GM18502 (cell line): ENCODE results near the gene QRFPR.
"Not testable (repeated sequence)": the region's sequence is repeated elsewhere in the genome, so short reads cannot be mapped to it uniquely, and the experiment has no call there.

Experiments
- ATAC-seq: cut with Tn5 transposase; IDR thresholded peaks from one replicate; pipeline ENCODE4 v1.9.1; 2021; ENCODE audit warnings: mild to moderate bottlenecking; ENCODE audit not compliant: unreplicated experiment, poor library complexity

QRFPR gene

GRCh38 chr4:121380776-121381462 is at the start of gene QRFPR:
Gene QRFPR (minus strand): TSS chr4:121381018. CDS start chr4:121380647, 371 bp downstream.
- ATAC-seq, result no peak

GRCh38 chr4:121428721-121429120 is 47.9 kb upstream of the QRFPR start:
- no peak for ATAC-seq

- ATAC-seq, result no peak
Measured at GRCh38 chr4:121421594-121421993, 40.8 kb upstream of the QRFPR start.

- no peak for ATAC-seq
Measured at GRCh38 chr4:121411151-121411744, 30.4 kb upstream of the QRFPR start.

- not testable (repeated sequence) for ATAC-seq
Measured at GRCh38 chr4:121408567-121408966, 27.7 kb upstream of the QRFPR start.

- ATAC-seq, result no peak
Measured at GRCh38 chr4:121400632-121401031, 19.8 kb upstream of the QRFPR start.

GRCh38 chr4:121397941-121398601 is 17.3 kb upstream of the QRFPR start:
- ATAC-seq, result no peak

GRCh38 chr4:121397434-121397833 is 16.6 kb upstream of the QRFPR start:
- no peak for ATAC-seq

- ATAC-seq, result no peak
Measured at GRCh38 chr4:121392426-121393086, 11.7 kb upstream of the QRFPR start.

- no peak for ATAC-seq
Measured at GRCh38 chr4:121390335-121390734, 9.5 kb upstream of the QRFPR start.

GRCh38 chr4:121379276-121379675 is 1.5 kb downstream of the QRFPR start:
- ATAC-seq, result no peak

GRCh38 chr4:121377076-121377475 is 3.7 kb downstream of the QRFPR start:
- ATAC-seq, result no peak

- ATAC-seq, result no peak
Measured at GRCh38 chr4:121376556-121376955, 4.3 kb downstream of the QRFPR start.

GRCh38 chr4:121376097-121376496 is 4.7 kb downstream of the QRFPR start:
- no peak for ATAC-seq

GRCh38 chr4:121375262-121375661 is 5.6 kb downstream of the QRFPR start:
- no peak for ATAC-seq

- no peak for ATAC-seq
Measured at GRCh38 chr4:121373841-121374240, 7.0 kb downstream of the QRFPR start.

GRCh38 chr4:121370729-121371325 is 10.0 kb downstream of the QRFPR start:
- ATAC-seq, result peak; percentile 51

GRCh38 chr4:121360495-121360894 is 20.3 kb downstream of the QRFPR start:
- ATAC-seq, result no peak

- no peak for ATAC-seq
Measured at GRCh38 chr4:121358473-121358872, 22.3 kb downstream of the QRFPR start.

GRCh38 chr4:121353213-121353612 is 27.6 kb downstream of the QRFPR start:
- ATAC-seq, result no peak

GRCh38 chr4:121344098-121344497 is 36.7 kb downstream of the QRFPR start:
- ATAC-seq, result no peak
